H1 (cell line): ENCODE measurements around the gene DDC. TPM values are rescaled to one million over a fixed set of nuclear protein-coding genes. Genes with fewer than 3 reads are reported as not detected.

Experiments
- CTCF ChIA-PET: fragments of 300-600 bp; sonication (Branson Sonifier 250); formaldehyde crosslinking; loops from one replicate; lab custom pipeline; 2021; ENCODE audit not compliant: partially characterized antibody; lab: Charles Lee
- POLR2A ChIA-PET: fragments of 300-600 bp; sonication (Branson Sonifier 250); formaldehyde crosslinking; loops from one replicate; lab custom pipeline; 2021; ENCODE audit warnings: inconsistent platforms; ENCODE audit not compliant: partially characterized antibody; lab: Charles Lee
- DNase-seq, 2 experiments: peaks; one replicate each; pipeline versions ENCODE4 v3.0.0 to v3.0.0-alpha.2; 2010 to 2022; ENCODE audit warnings: low spot score in 2 of 2, low read depth in 1 of 2, mixed read lengths in 1 of 2
- FAIRE-seq: peaks from 2 replicates; lab custom pipeline; 2011; peaks lifted over from hg19 to GRCh38; lab: Jason Lieb, UNC
- H2AFZ ChIP-seq: 2 replicates; pipeline ENCODE4 v1.8.1; 2012; ENCODE audit warnings: low read length, inconsistent platforms
- H2AK5ac ChIP-seq: 2 replicates; pipeline ENCODE4 v1.6.1; 2013; ENCODE audit warnings: low read depth, low read length
- H2BK120ac ChIP-seq: replicated peaks from 2 replicates; pipeline ENCODE3; 2013; ENCODE audit warnings: low read depth, low read length, inconsistent platforms
- H2BK12ac ChIP-seq: 2 replicates; pipeline ENCODE4 v1.6.1; 2013; ENCODE audit warnings: low read depth, low read length
- H2BK15ac ChIP-seq: 2 replicates; pipeline ENCODE4 v1.6.1; 2013; ENCODE audit warnings: low read length
- H2BK20ac ChIP-seq: 2 replicates; pipeline ENCODE4 v1.6.1; 2013; ENCODE audit warnings: low read length
- H2BK5ac ChIP-seq: 2 replicates; pipeline ENCODE4 v1.6.1; 2013; ENCODE audit warnings: low read depth, low read length
- H3K14ac ChIP-seq: 2 replicates; pipeline ENCODE4 v1.6.1; 2013; ENCODE audit warnings: inconsistent platforms; ENCODE audit not compliant: insufficient read length
- H3K18ac ChIP-seq: 2 replicates; pipeline ENCODE4 v1.6.1; 2013; ENCODE audit warnings: low read length; ENCODE audit errors: extremely low read depth
- H3K23ac ChIP-seq: 2 replicates; pipeline ENCODE4 v1.6.1; 2013; ENCODE audit warnings: inconsistent platforms; ENCODE audit not compliant: insufficient read length
- H3K23me2 ChIP-seq: 2 replicates; pipeline ENCODE4 v1.6.1; 2013; ENCODE audit warnings: low read depth, low read length
- H3K27ac ChIP-seq: 2 replicates; pipeline ENCODE4 v1.6.1; 2011; ENCODE audit warnings: low read depth, low read length, inconsistent platforms
- H3K27me3 ChIP-seq, 4 experiments: replicated peaks in 1 of 4; 1 replicate in 1 of 4; 2 replicates in 3 of 4; pipeline versions ENCODE4 v1.6.1 to v1.8.1; 2011 to 2013; ENCODE audit warnings: low read length in 3 of 4, mild to moderate bottlenecking in 3 of 4, inconsistent platforms in 2 of 4, mixed read lengths in 2 of 4, moderate library complexity in 1 of 4; ENCODE audit not compliant: control insufficient read depth in 3 of 4, insufficient read depth in 3 of 4; ENCODE audit errors: extremely low read depth in 1 of 4
- H3K36me3 ChIP-seq, 4 experiments: 2 replicates each; pipeline versions ENCODE4 v1.6.1 to v1.8.1; 2011 to 2013; ENCODE audit warnings: mild to moderate bottlenecking in 4 of 4, low read length in 3 of 4, moderate library complexity in 2 of 4, control low read depth in 1 of 4, inconsistent platforms in 1 of 4; ENCODE audit not compliant: insufficient read depth in 4 of 4, control insufficient read depth in 2 of 4
- H3K4ac ChIP-seq: replicated peaks from 2 replicates; pipeline ENCODE3; 2013; ENCODE audit warnings: low read length, low read depth, mixed read lengths, inconsistent platforms; ENCODE audit not compliant: insufficient read length
- H3K4me1 ChIP-seq, 4 experiments: replicated peaks in 1 of 4; 1 replicate in 1 of 4; 2 replicates in 3 of 4; pipeline versions ENCODE4 v1.6.1 to v1.8.1; 2011 to 2013; ENCODE audit warnings: low read length in 3 of 4, inconsistent platforms in 2 of 4, mixed read lengths in 1 of 4; ENCODE audit not compliant: insufficient read depth in 4 of 4, control insufficient read depth in 3 of 4
- H3K4me2 ChIP-seq, 2 experiments: 2 replicates each; pipeline versions ENCODE4 v1.6.1 to v1.8.1; 2011 to 2013; ENCODE audit warnings: low read depth in 2 of 2, low read length in 2 of 2, control low read depth in 1 of 2, inconsistent platforms in 1 of 2, mild to moderate bottlenecking in 1 of 2; ENCODE audit not compliant: insufficient read depth in 1 of 2
- H3K4me3 ChIP-seq, 4 experiments: fragments of 200-600, 300-600 bp in 1 of 4; sonication (generic), shearing (Covaris generic), sonication (Bioruptor Twin) in 1 of 4; 2 replicates each; pipeline versions ENCODE4 v1.5.1 to v1.8.1; 2011 to 2016; ENCODE audit warnings: low read length in 4 of 4, low read depth in 3 of 4, control low read depth in 2 of 4, inconsistent platforms in 2 of 4, mild to moderate bottlenecking in 2 of 4, mixed read lengths in 1 of 4, moderate library complexity in 1 of 4; ENCODE audit not compliant: insufficient read depth in 2 of 4; ENCODE audit errors: extremely low read depth in 1 of 4
- H3K56ac ChIP-seq: replicated peaks from 2 replicates; pipeline ENCODE3; 2013; ENCODE audit warnings: low read depth, mild to moderate bottlenecking, mixed read lengths, low read length, inconsistent platforms; ENCODE audit not compliant: insufficient read length
- H3K79me1 ChIP-seq: 2 replicates; pipeline ENCODE4 v1.6.1; 2013; ENCODE audit warnings: low read depth, low read length, control low read depth
- H3K79me2 ChIP-seq, 2 experiments: 2 replicates each; pipeline versions ENCODE4 v1.6.1 to v1.8.1; 2012 to 2013; ENCODE audit warnings: low read length in 2 of 2, mild to moderate bottlenecking in 2 of 2, inconsistent platforms in 1 of 2; ENCODE audit not compliant: insufficient read depth in 2 of 2, control insufficient read depth in 1 of 2
- H3K9ac ChIP-seq, 4 experiments: replicated peaks in 1 of 4; 1 replicate in 1 of 4; 2 replicates in 3 of 4; pipeline versions ENCODE4 v1.6.1 to v1.8.1; 2011 to 2013; ENCODE audit warnings: low read depth in 3 of 4, low read length in 3 of 4, control low read depth in 2 of 4, mild to moderate bottlenecking in 2 of 4, moderate library complexity in 2 of 4, inconsistent platforms in 1 of 4; ENCODE audit errors: extremely low read depth in 1 of 4
- H3K9me3 ChIP-seq, 2 experiments: 2 replicates each; pipeline versions ENCODE4 v1.6.1 to v1.8.1; 2012 to 2013; ENCODE audit warnings: mild to moderate bottlenecking in 2 of 2, moderate library complexity in 2 of 2, control low read depth in 1 of 2, inconsistent platforms in 1 of 2, low read depth in 1 of 2, low read length in 1 of 2, mixed read lengths in 1 of 2; ENCODE audit not compliant: insufficient read depth in 2 of 2
- H4K20me1 ChIP-seq, 2 experiments: replicated peaks in 1 of 2; 2 replicates each; pipeline versions ENCODE3 to v1.8.1; 2011 to 2013; ENCODE audit warnings: inconsistent platforms in 2 of 2, low read length in 2 of 2, mild to moderate bottlenecking in 1 of 2; ENCODE audit not compliant: insufficient read depth in 2 of 2, control insufficient read depth in 1 of 2
- H4K5ac ChIP-seq: 2 replicates; pipeline ENCODE4 v1.6.1; 2013; ENCODE audit warnings: low read length, low read depth, mixed read lengths, inconsistent platforms; ENCODE audit not compliant: insufficient read length
- H4K8ac ChIP-seq: 2 replicates; pipeline ENCODE4 v1.8.0; 2013; ENCODE audit warnings: mild to moderate bottlenecking, moderate library complexity, low read length, inconsistent platforms; ENCODE audit not compliant: insufficient read depth; ENCODE audit errors: extremely low read depth
- H4K91ac ChIP-seq: replicated peaks from 2 replicates; pipeline ENCODE3; 2013; ENCODE audit warnings: low read length, mixed read lengths, inconsistent platforms; ENCODE audit not compliant: insufficient read length
- EGR1 ChIP-seq: IDR thresholded peaks from 2 replicates; pipeline ENCODE4 v1.6.1; 2011; ENCODE audit warnings: low read depth, low read length, borderline replicate concordance
- HDAC6 ChIP-seq: IDR thresholded peaks from one replicate; pipeline ENCODE4 v1.7.1; 2012; ENCODE audit warnings: low read depth, mild to moderate bottlenecking, inconsistent platforms, low read length, moderate library complexity
- TCF12 ChIP-seq: IDR thresholded peaks from 2 replicates; pipeline ENCODE4 v1.6.1; 2011; ENCODE audit warnings: low read depth, mild to moderate bottlenecking, low read length
- WGBS, 2 experiments: shearing (Covaris generic) in 1 of 2; methylation state at CpG; one replicate each; pipeline versions ENCODE4 v1.1.6 to v1.1.7; 2013 to 2015; ENCODE audit warnings: low lambda C conversion rate in 2 of 2, mixed read lengths in 2 of 2, inconsistent platforms in 1 of 2, low coverage in 1 of 2, missing lambda C conversion rate in 1 of 2; ENCODE audit not compliant: insufficient replicate concordance in 2 of 2, insufficient coverage in 1 of 2, insufficient read length in 1 of 2; ENCODE audit errors: extremely low coverage in 1 of 2, missing lambda C conversion rate in 1 of 2; 5-methylcytosine and 5-hydroxymethylcytosine counted together
- polyA plus RNA-seq, 7 experiments: library from polyadenylated mRNA; depleted of rRNA in 3 of 7; stranded (reverse) in 5 of 7; unstranded in 2 of 7; fragments of >200 nt in 5 of 7; fragments of 200-250 nt in 2 of 7; gene quantifications; 1 replicate in 5 of 7; 2 replicates in 1 of 7; 4 replicates in 1 of 7; pipeline versions ENCODE4 v1.2.1 to v1.2.3, GENCODE V29; 2011 to 2013; ENCODE audit warnings: missing spikeins in 2 of 7, mixed read lengths in 2 of 7
- total RNA-seq: library from RNA; stranded (reverse); fragmentation: NEBNext Ultra II Directional; extraction: Animal tissue kit (Norgen Biotek cat#: 25700); gene quantifications from 2 replicates; pipeline ENCODE4 v1.2.1, GENCODE V29; 2021

The DDC gene
- total and polyA plus RNA-seq, 2 of the 8 experiments (the other 6 are each of a cell fraction or from before 2014, with no cell fraction given) = 0.05 TPM; not detected in 1

DNA sequence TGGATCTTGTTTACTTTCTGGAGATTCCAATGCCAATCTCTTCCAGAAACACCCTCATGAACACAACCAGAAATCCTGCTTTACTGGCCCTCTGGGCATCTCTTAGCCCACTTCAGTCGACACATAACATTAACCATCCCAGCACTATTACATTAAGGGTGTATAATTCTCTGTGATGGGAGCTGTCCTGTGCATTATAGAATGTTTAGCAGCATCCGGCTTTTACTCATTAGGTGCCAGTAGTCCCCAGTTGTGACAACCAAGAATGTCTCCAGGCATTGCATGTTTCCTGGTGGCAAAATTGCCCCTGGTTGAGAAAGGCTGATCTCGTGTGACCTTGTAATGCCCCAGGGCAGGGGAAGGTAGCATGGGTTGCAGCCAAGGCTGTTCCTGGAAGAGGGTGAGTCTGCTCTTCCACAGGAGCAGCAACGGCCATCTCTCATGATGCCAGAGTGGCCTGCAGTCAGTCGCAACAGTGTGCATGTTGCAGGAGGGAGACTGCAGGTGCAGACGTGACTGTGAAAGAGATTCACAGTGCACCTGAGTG, 2.6 kb upstream of the DDC start:
- Histone ChIP-seq H3K79me2 (no peaks in the 10 kb centered on the region), H3K9ac (no peak overlapping the region), H2AFZ (no peak overlapping the region), H3K27me3 (no peaks in the 10 kb centered on the region), H2BK12ac (no peak overlapping the region), H3K23me2 (no peaks in the 10 kb centered on the region), H3K9me3 (peaks cover 2 to 3% of the 10 kb centered on the region in 2 experiments; a peak in 1 of 4 replicates), H2BK5ac (no peak overlapping the region), H3K79me1 (no peaks in the 10 kb centered on the region), H3K14ac (no peak overlapping the region), H4K20me1 (no peaks in the 10 kb centered on the region), H3K23ac (no peak overlapping the region), H4K5ac (no peak overlapping the region), H2BK15ac (no peak overlapping the region), H3K4ac (no peak overlapping the region), H2BK120ac (no peak overlapping the region), H3K36me3 (no peaks in the 10 kb centered on the region), H3K4me2 (no peak overlapping the region), H4K91ac (no peak overlapping the region), H4K8ac (no peak overlapping the region), H2BK20ac (no peak overlapping the region), H3K4me3 (no peak overlapping the region), H3K56ac (no peak overlapping the region), H3K27ac (no peak overlapping the region), H2AK5ac (no peak overlapping the region), H3K18ac (no peak overlapping the region), H3K4me1 (no peaks in the 10 kb centered on the region)
- DNase-seq (no peak), FAIRE-seq (no peak)
- no peak for TF ChIP-seq EGR1
- TF ChIP-seq HDAC6 = no peak
- TF ChIP-seq TCF12 = no peak
- CTCF ChIA-PET = interaction anchor here (0.8 kb wide), 1 partner anchor 19 kb away, joined by 4 read pairs; no protein-coding TSS in a partner anchor
- WGBS, 2 experiments = 92% methylated on average over 6 of the region's 6 CpGs; no CpG with 5 or more reads in 1 of the 2 experiments
- POLR2A ChIA-PET = no interaction called here
